ENCODE data around the gene MAN1A2.

- TF ChIP-seq CTCF (IDR thresholded peaks at IDR 0.05) = no peak
- no peak for TF ChIP-seq TCF7L2 (IDR thresholded peaks at IDR 0.05; ENCODE audit: low read depth, low read length)
- TF ChIP-seq REST (IDR thresholded peaks at IDR 0.05; ENCODE audit: insufficient read depth in 1 of 2, low read depth in 2 of 2, low read length in 1 of 2) = no peak
- no peak for TF ChIP-seq POLR2AphosphoS5 (IDR thresholded peaks at IDR 0.05; ENCODE audit: low read depth, low read length)
- TF ChIP-seq SIN3A (IDR thresholded peaks at IDR 0.05; ENCODE audit: borderline replicate concordance, insufficient read depth, low read depth, low read length) = no peak
These were observed 133.3 kb downstream of the MAN1A2 start for GRCh38 chr1:117500584-117500983.

Measured in Panc1 (cell line).